Measurements from ENCODE around the gene TPRN.

TPRN gene

DNA sequence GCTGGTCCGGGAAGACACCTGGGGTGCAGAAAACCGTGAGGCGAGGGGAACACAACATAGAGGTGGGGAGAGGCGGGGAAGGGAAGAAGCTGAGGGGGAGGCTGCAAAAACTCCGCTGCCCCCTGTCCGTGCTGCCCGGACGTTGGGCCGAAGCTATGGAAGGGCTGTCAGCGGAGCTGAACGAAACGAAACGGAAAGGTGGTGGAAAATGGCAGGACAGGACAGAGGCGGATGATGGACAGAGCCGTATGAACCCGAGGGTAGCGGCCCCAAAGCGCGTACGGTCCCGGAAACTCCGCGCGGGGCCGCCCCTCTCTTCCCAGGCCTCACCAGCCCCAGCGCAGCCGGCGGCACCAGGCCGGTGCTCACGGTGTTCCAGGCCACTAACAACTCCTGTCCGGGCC lies 12.5 kb downstream of the TPRN start:
- no peak for DNase-seq

DNA sequence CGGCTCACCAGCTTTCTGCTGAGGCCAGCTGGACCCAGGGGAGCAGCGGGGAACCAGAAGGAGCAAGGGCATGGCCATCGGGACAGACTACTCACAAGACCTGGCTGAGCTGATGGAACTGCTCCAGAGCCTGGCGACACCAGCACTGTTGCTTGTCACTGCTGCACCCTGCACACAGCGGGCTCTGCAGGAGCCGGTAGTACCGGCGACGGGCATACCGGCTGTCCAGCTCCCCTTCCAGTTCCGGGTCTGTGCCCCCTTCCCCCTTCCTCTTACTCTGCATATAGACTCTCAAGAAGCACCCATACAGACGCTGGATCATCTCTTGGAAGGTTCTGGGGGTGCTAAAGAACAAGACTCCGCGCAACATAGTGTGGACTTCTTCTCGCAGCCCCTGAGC lies 13.2 kb downstream of the TPRN start:
- no peak for DNase-seq

DNA sequence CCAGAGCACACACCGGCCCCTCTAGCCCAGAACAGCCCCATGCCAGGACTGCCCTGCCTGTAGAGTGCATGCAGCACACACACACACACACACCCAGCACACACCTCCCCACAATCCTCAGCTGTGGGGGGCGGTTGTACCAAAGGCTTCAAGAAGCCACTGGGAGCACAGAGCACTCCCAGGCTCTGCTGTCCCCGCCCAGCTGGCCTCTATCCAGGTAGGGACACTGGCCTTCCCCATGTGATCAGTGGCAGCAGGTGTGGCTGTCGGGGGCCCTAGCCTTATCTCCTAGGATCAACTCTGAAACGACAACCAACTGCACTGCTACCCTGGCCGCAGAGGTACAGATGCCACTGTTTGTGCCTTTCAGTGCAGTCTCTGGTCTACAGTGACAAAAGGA lies 14.2 kb downstream of the TPRN start:
- DNase-seq = no peak

DNA sequence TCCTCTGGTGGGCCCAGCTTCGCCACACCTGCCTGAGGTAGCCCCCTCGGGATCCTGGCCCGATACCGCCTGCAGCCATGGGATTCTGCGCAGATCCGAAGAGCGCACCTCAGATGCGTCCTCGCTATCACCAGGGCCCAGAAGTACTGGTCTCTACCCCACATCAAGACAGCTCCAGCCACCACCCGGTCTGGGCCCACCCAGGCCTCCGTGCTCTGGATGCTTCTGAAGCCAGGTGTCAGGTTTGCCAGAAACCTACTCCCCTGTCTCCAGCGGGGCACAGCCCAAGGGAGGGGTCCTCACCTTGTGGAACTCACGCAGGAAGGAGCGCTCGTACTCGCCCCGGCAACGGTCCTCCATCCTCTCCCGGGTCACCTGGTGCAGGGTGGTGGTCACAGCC lies 14.6 kb downstream of the TPRN start:
- no peak for DNase-seq

DNA sequence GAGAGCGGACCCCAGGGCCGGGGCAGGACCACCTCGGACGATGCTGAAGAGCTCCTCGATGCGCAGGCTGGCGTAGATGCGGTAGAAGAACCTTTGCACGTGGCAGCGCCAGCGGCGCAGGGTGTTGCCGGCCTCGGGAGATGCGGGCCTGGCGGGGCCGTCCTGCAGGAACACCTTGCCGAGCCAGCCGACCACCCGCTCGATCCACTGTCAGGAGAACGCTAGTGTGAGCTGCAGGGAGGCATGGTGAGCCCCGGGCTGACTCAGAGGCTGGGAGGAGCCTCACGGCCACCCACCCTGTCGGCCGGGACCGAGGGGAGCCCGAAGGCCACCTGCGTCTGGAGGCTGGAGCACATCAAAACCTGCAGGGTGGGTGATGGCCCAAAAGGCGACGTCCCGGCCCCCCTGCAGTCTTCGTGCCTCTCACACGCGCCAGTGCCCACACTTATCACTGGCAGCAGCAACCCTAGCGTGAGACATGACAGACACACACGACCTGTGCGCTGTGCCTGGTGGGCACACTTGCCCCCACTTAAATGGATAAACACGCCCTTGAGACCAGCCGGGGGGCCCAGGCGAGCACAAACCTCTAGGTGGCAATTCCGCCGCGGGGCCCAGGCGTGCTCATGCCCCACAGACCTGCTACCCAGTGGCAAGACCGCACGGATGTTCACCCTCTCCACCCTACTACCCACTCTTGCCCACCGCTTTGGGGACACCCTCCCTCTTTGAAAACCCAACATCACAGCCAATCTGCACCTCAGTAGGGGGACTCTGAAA lies 15.5 kb downstream of the TPRN start:
- DNase-seq = no peak

DNA sequence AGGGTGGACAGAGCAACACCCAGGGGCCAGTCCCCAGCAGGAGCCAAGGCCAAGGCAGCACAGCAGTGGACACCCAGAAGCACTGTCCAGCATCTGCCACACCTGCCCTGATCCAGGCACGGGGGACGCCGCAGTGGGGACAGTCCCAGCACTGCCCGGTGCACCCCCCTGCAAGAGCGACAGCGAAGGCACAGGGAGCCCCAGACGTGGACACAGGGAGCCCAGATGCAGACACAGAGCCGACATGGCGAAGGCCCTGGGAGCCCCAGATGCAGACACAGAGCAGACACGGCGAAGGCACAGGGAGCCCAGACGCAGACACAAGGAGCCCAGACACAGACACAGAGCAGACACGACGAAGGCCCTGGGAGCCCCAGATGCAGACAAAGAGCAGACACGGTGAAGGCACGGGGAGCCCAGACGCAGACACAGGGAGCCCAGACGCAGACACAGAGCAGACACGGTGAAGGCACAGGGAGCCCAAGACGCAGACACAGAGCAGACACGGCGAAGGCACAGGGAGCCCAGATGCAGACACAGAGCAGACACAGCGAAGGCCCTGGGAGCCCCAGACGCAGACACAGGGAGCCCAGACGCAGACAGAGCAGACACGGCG lies 16.5 kb downstream of the TPRN start:
- no peak for DNase-seq

DNA sequence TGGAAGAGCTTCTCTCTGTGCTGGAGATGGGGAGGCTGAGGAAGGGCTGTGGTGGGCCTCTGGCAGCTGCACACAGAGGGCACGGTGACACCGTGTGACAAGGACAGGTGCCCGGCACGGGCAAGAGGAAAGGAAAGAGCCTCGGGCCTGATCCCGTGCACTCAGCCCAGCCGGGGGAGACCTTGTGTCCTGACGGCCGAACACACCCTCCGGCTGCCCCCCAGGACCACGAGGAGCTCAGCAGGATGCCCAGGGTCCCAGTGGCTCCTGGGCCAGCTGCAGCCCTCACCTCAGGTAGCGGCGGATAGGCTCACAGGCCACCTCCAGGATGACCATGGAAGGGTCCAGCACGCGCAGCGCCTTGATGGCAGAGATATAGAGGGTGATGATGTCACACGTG lies 17.7 kb downstream of the TPRN start:
- DNase-seq = no peak

DNA sequence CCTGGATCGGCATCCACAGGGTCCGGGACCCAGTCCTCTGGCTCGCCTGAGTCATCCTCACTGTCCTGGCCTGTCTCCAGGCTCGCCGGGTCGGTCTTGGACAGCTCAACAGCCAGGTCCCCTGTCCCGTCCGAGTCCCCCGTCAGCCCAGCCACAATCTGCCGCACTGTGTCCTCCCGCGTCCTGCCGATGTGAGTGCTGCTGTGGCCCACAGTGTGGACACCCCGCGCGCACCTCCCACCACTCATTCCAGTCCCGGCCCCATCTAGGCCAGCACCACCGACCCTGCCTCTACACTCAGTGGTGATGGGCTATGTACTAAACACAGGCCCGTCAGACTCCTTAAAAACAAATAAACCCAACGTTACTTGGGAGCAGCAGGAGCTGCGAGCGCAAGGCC lies 18.9 kb downstream of the TPRN start:
- no peak for DNase-seq

DNA sequence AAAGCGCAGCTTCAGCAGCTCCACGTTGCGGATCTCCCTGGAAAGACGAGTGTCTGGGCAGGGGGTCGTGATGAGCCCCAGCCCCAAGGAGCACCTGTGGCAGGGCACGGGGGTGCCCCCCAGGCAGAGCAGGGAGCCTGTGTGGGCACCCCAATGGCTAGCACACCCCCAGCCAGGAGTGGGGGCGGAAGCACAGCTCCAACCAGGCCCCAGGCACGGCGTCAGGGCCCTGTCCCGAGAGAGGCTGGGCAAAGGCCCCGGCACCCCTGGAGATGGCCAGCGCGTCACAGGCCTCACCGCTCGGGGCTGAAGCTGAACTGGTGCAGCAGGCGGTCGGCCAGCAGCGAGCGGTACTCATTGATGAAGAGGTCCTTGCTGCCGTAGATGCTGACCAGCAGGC lies 20.1 kb downstream of the TPRN start:
- no peak for DNase-seq

DNA sequence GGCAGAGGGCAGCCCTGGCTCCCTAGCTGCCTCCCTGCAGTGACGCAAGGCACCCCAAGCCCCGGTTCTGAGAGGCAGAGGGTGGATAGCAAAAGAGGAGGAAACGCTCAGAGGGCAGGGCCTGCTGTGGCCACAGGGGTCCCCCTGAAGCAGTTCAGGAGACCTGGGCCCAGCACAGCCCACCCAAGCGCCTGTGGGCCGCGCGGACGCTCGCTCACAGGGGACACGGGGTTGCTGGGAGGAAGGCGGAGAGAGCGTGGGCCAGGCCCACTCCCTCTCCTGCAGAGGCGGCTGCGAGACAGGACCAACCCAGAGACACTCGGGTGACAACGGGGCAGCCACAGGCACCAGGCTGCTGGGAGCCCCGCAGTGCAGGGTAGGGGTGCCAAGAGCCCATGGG lies 20.8 kb downstream of the TPRN start:
- no peak for DNase-seq

DNA sequence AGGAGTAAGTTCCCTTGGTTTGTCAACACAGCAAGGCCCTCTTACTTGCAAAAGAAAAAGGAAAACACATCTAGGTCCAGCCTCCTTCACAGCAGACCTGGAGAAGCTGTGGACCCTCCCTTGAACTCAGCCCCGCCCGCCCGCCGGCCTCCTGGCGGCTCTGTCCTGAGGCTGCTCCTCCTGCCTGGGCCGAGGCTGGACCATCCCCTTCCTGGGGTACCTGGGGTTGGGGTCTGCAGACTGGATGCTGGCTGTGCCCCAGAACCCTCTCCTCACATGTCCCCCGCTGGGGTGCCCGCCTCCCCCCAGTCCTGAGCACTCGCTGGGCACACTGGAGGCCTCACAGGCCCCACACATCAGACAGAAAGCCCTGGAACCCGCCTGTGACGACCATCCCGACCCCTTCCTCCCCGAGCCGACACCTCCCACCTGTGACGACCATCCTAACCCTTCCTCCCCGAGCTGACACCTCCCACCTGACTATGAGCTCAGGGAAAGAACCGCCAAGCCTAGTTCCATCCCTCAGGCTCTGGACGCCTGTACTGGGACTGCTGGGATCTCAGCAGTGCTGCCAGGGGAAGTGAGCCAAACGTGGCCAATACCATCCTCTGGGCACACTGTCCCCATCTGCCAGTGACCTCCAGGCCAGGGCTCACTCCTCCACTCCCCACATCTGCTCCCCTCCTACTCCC lies 21.5 kb downstream of the TPRN start:
- DNase-seq = no peak

DNA sequence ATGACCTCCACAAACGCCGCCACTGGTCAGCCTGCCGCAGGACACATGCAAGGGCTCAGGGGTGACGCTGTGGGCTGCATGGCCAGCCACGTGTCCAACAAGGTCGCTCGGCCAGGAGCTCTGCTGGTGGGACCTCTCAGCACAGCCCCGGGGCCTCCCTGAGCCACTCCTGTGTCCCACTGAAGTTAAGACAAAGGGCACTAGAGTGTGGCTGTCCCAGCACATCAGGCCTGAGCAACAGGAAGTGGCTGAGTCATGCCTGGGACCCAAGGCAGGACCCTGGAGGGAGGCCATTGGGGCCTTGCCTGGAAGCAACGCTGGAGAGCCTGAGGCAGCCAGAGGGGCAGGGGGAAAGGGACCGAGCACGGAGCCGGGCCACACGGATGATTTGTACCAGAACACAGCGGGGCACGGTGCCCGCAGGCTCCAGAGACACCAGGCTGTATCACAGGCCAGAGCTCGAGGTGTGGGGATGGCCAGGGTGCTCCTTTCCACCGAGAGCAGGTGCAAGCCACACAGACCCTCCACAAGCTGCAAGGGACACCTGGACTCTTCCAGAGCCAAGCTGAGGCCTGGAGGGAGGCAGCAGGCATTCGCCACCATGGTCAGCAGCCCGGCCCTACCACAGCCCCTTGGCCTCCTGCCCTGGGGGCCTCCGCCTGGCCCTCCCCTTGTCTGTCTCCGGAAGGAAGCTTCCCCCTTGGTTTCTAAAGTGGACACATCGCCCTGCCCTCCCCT lies 22.2 kb downstream of the TPRN start:
- no peak for DNase-seq

DNA sequence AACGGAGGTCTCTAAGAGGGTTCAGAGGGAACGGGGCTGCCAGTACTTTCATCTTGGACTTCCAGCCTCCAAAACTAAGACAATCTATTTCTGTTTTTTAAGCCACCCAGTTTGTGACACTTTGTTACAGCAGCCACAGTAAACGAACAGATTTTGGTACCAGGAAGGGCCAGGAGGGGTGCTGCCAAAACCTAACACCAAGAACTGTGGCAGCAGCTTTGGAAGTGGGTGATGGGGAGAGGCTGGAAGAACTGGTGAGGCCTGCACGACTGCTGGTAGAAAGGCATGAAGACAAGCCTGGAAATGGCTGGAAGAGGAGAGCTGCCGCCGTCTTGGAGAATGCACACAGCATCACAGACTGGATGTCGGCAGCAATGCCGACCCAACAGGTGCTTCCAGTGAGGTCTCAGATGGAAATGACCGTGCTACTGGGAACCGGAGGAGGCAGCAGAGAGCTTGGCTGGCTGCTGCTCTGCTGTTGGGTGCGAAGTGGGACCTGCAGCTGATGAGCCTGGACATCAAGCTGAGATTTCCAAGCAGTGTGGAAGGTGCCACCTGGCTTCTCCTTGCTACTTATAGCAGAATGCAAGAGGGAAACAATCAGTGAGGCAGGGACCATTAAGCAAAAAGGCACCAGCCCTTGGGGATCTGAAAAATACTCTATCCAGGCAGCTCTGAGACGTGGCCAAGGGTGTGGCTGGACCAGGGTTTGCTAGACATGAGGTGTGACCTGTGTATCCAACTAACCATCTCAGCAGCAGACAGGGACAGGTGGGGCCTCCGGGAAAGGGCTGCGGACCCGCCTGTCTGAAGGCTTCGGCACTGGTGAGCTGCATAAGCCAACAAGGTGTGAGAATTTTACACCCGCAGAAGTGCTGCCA lies 24.0 kb downstream of the TPRN start:
- peak in 1 of 2 experiments; percentile 52 for DNase-seq

DNA sequence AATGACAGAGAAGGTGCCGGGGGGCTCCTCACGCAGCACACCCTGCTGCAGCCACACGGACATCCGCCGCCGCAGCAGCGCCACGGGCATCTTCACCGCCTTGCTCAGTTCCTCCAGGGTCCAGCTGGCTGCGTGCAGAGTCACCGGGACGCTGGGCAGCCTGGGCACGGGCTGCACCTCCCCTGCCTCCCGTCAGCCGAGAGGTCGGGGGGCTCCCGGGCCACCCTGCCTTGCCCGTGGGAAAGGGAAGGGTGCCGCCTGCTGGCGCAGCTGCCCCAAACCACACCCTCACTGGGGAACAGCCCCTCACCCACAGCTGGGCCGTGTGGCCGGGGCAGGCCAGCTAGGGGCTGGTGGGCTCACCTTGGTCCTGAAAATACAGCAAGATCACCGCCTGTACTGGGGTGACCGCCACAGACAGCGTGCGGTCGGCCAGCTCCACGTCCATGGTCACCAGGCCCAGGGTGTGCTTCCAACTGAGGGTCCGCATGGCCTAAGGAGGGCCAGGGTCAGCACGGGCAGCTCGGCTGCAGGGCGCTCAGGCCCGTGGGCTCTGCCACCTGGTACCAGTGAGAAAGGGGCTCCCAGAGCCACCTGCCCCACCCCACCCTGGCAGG lies 25.1 kb downstream of the TPRN start:
- no peak for DNase-seq

DNA sequence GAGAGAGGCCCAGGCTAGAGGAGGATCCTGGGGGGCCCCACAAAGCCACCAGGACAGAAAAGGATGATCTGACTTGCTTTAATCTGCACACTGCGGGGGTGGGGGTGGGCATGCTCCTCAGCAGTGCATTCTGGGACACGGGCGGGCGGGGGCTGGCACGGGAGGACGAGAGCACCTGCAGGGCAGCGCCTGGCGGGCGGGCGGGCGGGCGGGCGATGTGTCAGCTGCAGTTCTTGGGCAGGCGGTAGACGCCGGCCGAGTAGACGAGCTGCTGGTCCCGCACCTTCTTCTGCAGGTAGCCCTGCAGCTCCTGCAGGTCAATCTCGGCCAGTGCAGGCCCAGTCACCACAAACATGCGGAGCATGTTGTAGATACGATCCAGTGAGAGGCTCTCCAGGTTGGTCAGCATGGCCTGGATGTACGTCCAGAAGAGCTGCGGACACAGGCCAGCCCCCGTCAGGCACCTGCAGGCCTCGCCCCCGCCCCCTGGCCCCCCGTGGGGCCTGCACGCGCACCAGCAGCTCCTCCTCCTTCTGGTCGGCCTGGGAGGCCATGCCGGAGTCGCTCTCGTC lies 25.7 kb downstream of the TPRN start:
- DNase-seq = no peak

DNA sequence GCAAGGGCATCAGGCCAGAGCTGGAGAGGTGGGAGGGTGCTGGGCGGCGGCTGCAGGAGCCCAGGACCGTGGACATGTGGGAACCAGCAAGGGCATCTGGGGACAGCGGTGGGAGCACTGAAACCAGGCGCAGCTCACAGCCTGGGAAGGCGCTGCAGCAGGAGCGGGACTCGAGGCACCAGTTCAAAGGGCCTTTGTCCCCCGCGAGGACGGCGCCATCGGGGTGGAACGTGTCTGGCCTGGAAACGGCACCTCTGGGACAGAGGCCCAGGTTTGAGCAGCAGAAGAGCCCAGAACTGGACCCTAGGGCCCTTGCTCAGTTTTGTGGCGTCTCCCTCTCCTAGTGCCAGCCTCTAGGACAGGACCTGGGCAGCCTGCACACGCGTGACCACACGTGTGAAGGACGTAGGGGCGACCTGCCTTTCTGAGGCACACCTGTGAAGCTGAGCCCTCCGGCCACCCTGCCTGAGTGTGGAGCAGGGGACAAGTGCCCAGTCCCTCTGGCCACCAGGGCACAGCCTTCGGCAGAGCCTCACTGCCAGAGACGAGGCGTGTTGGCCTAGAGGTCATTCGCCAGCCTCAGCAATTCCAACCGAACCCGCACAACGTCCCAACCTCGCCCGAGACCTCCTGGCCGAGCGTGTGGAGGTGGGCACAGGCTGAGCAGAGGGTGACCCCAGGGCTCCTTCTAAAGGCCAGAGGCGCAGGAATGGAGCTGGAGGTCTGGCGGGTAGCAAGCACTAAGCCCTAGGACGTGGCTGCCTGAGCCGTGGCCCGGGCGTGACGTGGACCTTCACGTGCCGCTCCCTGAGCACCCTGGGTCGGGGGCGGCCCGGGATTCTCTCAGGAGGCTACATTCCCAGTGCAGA lies 26.5 kb downstream of the TPRN start:
- DNase-seq = no peak

DNA sequence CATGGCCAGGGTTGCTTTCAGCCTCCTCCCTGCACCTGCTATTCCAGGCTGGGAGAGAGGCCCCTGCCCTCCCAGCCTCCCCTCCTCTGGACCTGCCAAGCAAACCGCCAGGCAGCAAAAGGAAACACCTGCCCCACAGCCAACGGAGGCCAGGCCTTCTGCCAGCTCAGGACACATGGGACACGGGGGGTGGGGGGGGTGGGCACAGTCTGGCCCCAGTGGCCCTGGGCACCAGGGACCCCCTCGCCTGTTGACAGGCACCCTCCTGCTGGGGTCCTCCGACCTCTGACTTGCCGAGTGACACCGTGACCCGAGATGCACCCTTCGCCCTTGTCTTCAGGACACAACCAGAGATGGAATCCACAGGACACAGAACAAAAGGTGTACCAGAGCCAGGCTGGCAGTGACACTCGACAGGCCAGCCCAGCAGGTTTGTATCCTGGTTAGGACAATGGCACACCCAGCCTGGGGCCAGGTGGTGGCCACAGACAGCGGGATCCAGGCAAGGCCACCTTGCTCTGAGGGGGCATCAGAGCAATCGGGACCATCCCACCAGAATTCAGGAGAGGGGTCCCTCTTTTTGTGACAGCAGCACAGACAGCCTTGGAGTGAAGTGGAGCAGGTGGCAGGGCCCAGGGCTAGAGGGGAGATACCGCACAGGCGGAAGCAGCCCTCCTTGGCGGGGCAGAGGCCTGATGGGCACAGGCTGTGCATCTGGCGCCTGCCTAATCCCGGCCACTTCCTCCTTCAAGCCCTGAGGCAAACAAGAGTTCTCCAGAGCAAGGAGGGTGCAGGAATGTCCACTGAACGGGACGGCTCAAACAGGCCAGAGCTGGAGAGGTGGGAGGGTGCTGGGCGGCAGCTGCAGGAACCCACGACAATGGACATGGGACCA lies 27.4 kb downstream of the TPRN start:
- DNase-seq = peak; percentile 57 to 84

DNA sequence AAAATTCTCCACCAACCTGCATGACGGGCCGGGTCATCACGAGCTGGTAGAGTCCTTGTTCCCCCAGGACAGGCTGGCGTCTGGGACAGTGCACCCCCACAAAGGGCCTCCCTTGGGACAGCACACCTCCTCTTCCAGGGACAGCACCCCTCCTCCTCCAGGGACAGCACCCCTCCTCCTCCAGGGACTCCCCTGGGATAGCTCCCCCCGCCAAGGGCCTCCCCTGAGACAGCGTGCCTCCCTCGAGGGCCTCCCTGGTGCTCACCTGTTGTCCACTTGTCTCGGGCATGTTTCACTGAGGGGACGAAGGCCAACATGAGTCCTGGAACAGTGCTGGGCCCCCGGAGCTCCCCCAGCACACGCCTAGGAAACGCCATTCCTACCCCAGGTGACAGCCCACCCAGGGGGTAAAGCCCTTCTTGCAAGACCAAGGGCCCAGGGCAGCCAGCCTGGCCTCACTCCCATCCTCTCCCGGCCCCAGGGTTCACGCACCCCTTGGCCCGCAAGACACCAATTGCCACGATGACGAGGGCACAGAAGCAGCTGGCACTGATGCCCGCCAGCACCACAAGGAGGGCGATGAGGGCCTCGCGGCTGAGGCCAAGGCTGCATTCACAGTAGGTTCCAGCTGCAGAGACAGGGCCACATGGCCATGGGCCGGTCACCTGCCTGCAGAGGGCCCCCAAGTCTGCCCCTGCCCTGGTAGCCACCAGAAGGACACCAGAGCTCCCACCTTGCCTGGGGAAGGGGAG lies 29.2 kb downstream of the TPRN start:
- no peak for DNase-seq

Measured in SHP77 (cell line).